GM19193 (cell line): ENCODE data around the gene DPP3.

Source experiments
- POLR2A ChIP-seq: IDR thresholded peaks from 4 replicates; pipeline ENCODE4 v1.6.1; 2011; ENCODE audit not compliant: insufficient read depth, insufficient read length; ENCODE audit errors: extremely low read depth

DPP3 gene

GRCh38 chr11:66498506-66498905 is 18.3 kb downstream of the DPP3 start:
- no peak for TF ChIP-seq POLR2A

DNA sequence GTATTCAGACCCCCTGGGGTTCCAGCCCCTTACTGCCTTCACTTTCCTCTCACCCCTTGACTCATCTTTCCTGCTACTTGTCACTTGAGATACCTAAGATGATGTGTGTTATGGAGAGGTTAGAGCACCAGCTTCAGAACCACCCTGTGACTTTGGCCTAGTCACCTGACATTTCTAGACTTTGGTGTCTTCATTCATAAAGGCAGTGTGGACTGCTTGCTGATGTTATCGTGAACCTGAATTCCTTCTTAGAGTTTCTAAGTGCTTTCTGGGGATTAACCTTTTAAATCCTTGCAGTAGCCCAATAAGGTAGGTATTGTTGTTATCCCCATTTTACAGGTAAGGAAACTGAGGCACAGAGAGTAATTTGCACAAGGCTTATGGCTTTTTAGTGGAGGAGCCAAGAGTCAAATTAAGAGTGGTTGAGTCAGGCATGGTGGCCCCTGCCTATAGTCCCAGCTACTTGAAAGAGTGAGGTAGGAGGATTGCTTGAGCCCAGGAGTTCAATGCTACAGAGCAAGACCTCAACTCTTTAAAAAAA is 25.1 kb downstream of the DPP3 start:
- no peak for TF ChIP-seq POLR2A

- no peak for TF ChIP-seq POLR2A
Measured at GRCh38 chr11:66509131-66509561, 28.9 kb downstream of the DPP3 start.

GRCh38 chr11:66510271-66510989 is 30.2 kb downstream of the DPP3 start, which contains the start of gene BBS1:
Gene BBS1, plus strand, starts transcription at chr11:66510635. Its CDS starts 25 bp downstream, at chr11:66510660.
- TF ChIP-seq POLR2A: peak; percentile 67

GRCh38 chr11:66510990-66511339 is 30.7 kb downstream of the DPP3 start:
- no peak for TF ChIP-seq POLR2A

GRCh38 chr11:66523611-66524010 is 43.4 kb downstream of the DPP3 start:
- no peak for TF ChIP-seq POLR2A

- TF ChIP-seq POLR2A: no peak
Measured at GRCh38 chr11:66524304-66525040, 44.2 kb downstream of the DPP3 start.

DNA sequence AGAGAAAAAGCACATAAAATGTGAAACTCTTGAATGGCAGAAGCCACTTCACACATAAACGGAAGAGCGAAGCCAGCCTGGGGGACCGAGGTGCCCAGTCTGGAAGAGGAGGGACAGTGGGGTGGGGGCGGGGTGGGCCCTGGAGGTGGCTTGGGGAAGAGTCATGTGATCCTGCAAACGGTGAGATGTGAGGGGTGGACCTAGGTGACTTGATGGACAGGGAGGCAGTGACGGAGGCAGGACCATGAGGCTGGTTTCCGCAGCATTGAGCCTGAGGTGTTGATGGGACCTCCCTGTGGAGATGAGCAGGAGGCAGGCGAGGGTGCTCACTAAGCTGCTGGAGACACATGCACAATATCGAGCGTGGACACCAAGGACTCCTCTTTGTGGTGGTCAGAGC is 48.8 kb downstream of the DPP3 start:
- no peak for TF ChIP-seq POLR2A

- no peak for TF ChIP-seq POLR2A
Measured at GRCh38 chr11:66529655-66530054, 49.4 kb downstream of the DPP3 start.

GRCh38 chr11:66530927-66531709 is 50.9 kb downstream of the DPP3 start:
- no peak for TF ChIP-seq POLR2A

DNA sequence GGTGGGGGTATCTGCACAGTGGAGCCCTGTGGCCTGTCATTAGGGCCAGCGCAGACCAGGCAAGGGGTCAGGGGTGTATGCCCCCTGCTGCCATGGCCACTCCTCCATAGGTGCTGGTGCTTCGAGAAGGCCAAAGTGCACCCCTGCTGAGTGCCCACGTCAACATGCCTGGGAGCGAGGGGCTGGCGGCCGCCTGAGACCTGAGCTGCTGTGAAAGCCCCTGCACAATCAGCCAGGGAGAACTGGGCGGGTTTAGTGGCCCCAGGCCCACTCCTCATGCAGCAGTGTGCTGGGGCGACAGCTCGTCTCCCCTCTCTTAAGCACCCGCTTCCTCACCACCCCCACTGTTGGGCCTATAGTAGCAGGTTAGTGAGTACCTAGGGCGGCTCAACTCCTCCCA is 51.6 kb downstream of the DPP3 start:
- no peak for TF ChIP-seq POLR2A

GRCh38 chr11:66532784-66533183 is 52.5 kb downstream of the DPP3 start:
- no peak for TF ChIP-seq POLR2A

- no peak for TF ChIP-seq POLR2A
Measured at GRCh38 chr11:66539170-66539869, 59.1 kb downstream of the DPP3 start.

GRCh38 chr11:66539870-66540213 is 59.6 kb downstream of the DPP3 start:
- TF ChIP-seq POLR2A: no peak

GRCh38 chr11:66541892-66542291 is 61.7 kb downstream of the DPP3 start:
- no peak for TF ChIP-seq POLR2A
